NCI-H748 treated with DMSO at 0.1 percent for 48 hours (cell line): Measurements from ENCODE around the gene SPEF1.

Experiments
- DNase-seq: peaks from one replicate; lab custom pipeline; 2025; lab: John Stamatoyannopoulos, UW

The SPEF1 gene

GRCh38 chr20:3766422-3767109, 14.7 kb downstream of the SPEF1 start:
- DNase-seq = no peak

GRCh38 chr20:3765171-3765882, 15.9 kb downstream of the SPEF1 start:
- no peak for DNase-seq

GRCh38 chr20:3764659-3765058, 16.6 kb downstream of the SPEF1 start:
- no peak for DNase-seq

- no peak for DNase-seq
Observed at GRCh38 chr20:3763671-3764601, 17.3 kb downstream of the SPEF1 start.

DNA sequence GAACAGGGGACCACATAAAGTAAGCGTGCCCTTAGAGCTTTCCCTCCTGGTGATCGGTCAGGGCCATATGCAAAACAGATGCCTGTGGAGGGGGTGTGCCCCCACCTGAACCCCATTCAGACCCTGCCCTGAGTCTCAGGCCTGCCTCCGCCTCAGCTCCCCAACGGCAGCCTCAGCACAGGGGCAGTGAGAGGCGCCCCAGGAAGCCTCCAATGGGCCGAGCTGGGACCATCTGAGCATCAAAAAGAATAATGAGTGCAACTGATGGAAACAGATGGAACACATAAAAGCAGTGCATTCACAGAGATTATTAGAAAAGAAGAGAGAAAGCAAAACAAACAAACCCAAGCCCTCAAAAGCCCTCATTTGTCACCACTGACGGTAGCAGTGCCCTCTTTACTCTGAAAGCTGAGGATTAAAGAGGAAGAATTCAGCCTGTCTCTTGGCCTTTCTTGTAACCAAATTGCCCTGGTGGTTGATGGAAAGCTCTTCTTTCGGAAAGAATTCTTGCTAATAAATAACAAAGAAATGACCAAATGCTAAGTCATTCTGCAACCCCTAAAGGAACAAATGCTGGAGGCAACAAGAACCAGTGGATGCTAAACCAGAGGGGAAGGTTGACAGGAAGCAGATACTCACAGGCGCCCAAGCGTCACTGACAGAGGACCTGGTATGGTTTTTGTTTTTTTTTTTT, 20.4 kb downstream of the SPEF1 start:
- DNase-seq = no peak

DNA sequence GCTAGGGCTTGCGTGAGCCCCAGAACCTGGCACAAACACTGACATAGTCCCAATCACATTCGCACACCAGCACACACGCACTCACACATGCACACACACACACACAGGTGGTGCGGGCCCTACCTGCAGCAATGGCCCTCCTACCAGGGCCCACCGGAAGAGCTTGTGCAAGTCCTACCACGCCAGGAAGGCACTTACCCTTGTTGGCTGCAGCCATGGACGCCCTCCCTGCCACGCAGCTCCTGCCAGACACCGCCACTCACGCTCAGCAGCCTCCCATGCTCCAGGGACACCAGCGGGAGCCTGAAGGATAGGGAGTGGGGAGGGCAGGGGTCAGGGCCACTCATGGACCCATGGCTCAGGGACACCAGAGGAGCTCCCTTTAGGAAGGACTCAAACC, 21.4 kb downstream of the SPEF1 start:
- DNase-seq = no peak

- no peak for DNase-seq
Observed at GRCh38 chr20:3759316-3759823, 21.9 kb downstream of the SPEF1 start.

DNA sequence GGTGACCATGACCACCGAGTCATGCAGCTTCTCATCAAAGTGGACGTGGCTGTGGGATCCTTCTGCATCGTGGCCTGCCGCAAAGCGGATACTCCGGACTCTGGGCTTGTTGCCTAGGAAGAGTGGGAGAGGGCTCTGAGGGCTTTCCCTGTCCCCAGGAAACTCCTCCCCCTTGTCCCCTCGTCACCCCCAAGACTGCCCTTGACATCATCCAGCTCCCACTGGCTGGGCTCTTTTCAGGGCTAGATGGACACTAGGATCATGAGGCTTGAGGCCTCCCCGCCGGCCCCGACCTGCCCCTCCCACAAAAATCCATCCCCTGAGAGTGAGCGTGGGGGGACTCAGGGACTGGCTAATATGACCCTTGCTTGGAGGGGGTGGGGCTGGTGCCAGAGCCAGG, 22.7 kb downstream of the SPEF1 start:
- no peak for DNase-seq

- DNase-seq = no peak
Observed at GRCh38 chr20:3757268-3757667, 24.0 kb downstream of the SPEF1 start.

GRCh38 chr20:3755814-3756480, 25.3 kb downstream of the SPEF1 start:
- no peak for DNase-seq

DNA sequence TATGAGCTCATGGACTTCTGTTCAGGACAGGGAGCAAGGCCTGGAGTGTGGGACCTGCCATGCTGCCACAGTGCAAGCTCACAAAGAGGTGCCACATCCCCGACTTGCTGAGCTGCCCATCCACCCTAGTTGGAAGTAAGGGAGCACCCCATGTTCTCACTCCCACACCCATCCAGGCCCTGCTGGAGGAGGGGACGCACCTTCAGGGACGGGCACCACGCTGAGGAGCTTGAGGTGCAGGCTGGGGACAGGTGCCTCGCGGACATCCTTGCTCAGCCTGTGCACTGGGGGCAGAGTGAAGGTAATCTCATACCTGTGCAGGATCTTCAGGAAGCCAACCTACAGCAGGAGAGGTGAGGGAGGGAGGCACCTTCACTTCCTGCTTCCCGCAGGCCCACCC, 26.0 kb downstream of the SPEF1 start:
- DNase-seq = no peak

DNA sequence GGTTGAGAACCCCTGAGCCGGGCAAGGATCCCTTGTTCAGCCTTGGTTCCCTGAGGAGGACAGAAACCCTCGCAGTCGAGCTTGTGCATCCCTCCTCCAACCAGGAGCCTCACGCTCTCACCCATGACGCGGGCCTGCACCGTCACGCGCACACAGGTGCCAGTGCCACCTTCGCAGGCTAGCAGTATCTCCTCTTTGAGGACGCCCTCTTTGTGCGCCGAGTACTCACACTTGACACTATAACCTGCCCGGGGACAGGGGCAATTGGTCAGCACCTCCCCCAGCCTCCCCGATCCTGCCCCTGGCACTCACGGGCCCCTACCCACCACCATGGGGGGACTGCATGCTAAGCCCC, 27.0 kb downstream of the SPEF1 start:
- no peak for DNase-seq

DNA sequence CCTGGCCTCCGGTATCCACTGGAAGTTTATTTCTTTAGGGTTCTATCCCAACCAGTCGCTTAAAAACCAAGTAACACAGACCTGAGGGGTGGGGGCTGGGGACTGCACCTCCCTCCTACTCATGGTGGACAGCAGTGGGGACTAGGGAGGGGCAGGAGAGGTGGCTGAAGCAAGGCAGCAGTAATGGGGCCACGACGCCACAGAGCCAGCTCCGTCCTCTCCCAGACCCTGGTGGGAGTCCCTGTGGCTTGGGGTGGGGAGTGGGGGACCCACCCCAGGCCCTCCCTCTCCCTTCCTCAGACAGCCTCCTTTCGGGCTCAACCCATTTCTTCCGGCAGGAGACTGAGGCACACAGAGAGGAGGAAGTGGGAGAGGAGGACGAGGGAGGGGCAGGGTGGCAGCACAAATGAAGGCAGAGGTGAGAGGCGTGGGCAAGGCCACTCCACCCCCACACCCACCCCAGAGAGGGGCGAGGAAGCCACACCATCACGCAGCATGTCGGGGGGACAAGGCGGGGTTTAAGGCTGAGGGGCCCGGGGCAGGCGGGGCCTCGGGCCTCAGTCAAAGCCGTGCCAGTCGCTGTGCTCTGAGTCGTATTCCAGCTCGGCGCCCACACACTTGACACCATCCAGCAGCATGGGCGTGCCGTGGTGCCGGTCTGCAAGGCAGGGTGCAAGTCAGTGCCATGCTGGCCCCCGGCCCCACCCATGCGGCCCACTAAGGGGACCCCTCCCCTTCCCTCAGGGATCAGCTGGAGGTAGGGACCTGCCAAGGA, 27.6 kb downstream of the SPEF1 start:
- no peak for DNase-seq

GRCh38 chr20:3753098-3753497, 28.1 kb downstream of the SPEF1 start:
- peak; percentile 75 for DNase-seq

GRCh38 chr20:3752386-3752759, 28.9 kb downstream of the SPEF1 start:
- no peak for DNase-seq

DNA sequence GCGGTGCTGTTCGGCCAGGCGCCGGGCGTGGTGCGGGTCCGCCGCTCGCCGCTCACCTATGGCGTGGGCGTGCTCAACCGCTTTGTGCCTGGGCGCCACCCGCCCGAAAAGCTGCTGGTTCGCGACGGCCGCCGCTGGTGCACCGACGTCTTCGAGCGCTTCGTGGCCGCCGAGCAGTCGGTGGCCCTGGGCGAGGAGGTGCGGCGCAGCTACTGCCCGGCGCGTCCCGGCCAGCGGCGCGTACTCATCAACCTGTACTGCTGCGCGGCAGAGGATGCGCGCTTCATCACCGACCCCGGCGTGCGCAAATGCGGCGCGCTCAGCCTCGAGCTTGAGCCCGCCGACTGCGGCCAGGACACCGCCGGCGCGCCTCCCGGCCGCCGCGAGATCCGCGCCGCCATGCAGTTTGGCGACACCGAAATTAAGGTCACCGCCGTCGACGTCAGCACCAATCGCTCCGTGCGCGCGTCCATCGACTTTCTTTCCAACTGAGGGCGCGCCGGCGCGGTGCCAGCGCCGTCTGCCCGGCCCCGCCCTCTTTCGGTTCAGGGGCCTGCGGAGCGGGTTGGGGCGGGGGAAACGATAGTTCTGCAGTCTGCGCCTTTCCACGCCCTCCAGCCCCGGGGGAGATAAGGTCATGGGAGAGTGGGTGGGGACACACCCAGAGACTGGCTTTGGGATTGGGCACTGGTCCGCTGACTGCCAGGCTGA, 29.4 kb downstream of the SPEF1 start:
- peak; percentile 76 for DNase-seq

GRCh38 chr20:3751305-3751674, 30.0 kb downstream of the SPEF1 start:
- no peak for DNase-seq

DNA sequence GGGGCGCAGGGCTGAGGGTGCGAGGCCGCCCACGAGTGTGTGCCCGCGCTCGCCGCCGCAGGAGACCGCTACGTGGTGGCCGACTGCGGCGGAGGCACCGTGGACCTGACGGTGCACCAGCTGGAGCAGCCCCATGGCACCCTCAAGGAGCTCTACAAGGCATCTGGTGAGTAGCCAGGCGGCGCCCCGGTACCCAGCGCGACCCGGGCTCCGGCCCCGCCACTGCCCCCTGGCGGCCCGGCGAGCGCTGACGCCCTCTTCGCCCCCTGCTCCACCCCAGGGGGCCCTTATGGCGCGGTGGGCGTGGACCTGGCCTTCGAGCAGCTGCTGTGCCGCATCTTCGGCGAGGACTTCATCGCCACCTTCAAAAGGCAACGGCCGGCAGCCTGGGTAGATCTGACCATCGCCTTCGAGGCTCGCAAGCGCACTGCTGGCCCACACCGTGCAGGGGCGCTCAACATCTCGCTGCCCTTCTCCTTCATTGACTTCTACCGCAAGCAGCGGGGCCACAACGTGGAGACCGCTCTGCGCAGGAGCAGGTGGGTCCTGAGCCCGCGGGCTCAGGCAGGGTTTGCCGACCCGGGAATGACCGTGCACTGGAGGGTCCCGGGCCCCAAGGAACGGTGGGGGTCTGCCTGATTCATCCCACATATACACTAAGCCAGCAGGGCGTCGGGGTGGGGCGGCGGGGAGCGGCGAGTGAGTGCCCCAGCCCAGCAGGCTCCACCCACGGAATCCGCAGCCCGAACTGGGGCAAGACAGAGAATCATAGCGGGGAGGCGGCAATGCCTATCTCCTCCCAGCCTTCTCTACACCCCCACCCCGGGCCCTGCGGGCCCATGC, 31.3 kb downstream of the SPEF1 start:
- peak; percentile 46 for DNase-seq

GRCh38 chr20:3749087-3749688, 32.1 kb downstream of the SPEF1 start:
- DNase-seq = no peak
